GM12878 (cell line): ENCODE results near the gene DRAXIN. TPM values are rescaled to one million over a fixed set of nuclear protein-coding genes. Genes with fewer than 3 reads are reported as not detected.

Experiments used
- ATAC-seq: fragments of 200-7000 bp; cut with Tn5 transposase; 3 replicates; pipeline ENCODE4 v1.9.1; 2020; ENCODE audit warnings: mild to moderate bottlenecking, moderate library complexity
- BruUV-seq: library from RNA; stranded (reverse); fragments of 400-500 nt; replicated peaks from 2 replicates; lab custom pipeline; 2021; lab: Mats Ljungman, UMichigan
- CTCF ChIA-PET: fragments of 300-600 bp; sonication (Branson Sonifier 250); formaldehyde crosslinking; extraction: SDS; loops from one replicate; lab custom pipeline; 2021; ENCODE audit warnings: inconsistent platforms; lab: Yijun Ruan, JAX
- POLR2A ChIA-PET: fragments of 350-600 bp; formaldehyde crosslinking; extraction: SDS; loops from one replicate; lab custom pipeline; 2021; ENCODE audit warnings: inconsistent platforms; lab: Charles Lee
- RAD21 ChIA-PET: fragments of 300-600 bp; sonication (Branson Sonifier 250); formaldehyde crosslinking; loops from one replicate; lab custom pipeline; 2023; ENCODE audit warnings: antibody characterized with exemption; ENCODE audit not compliant: unreplicated experiment; lab: Charles Lee
- SMC1A ChIA-PET: fragments of 300-600 bp; sonication (Branson Sonifier 250); formaldehyde crosslinking; loops from one replicate; lab custom pipeline; 2023; ENCODE audit not compliant: unreplicated experiment, uncharacterized antibody; lab: Charles Lee
- DNase-seq: peaks from one replicate; pipeline ENCODE4 v3.0.0-alpha.2; 2011; ENCODE audit warnings: low read depth, low spot score
- FAIRE-seq: peaks from 3 replicates; lab custom pipeline; 2011; peaks lifted over from hg19 to GRCh38; lab: Jason Lieb, UNC
- H2AFZ ChIP-seq: 2 replicates; pipeline ENCODE4 v1.6.0; 2011; ENCODE audit warnings: low read depth, low read length, control low read depth; ENCODE audit not compliant: control insufficient read depth
- H3K27ac ChIP-seq: 2 replicates; pipeline ENCODE4 v1.5.1; 2011; ENCODE audit warnings: control low read depth; ENCODE audit not compliant: control insufficient read depth, insufficient read depth
- H3K27me3 ChIP-seq, 2 experiments: replicated peaks in 1 of 2; 2 replicates each; pipeline versions ENCODE4 v1.6.0 to v1.6.1; 2011; ENCODE audit warnings: low read length in 1 of 2; ENCODE audit not compliant: control insufficient read depth in 2 of 2, insufficient read depth in 2 of 2
- H3K36me3 ChIP-seq, 2 experiments: 2 replicates each; pipeline ENCODE4 v1.5.1; 2011; ENCODE audit warnings: low read length in 1 of 2; ENCODE audit not compliant: control insufficient read depth in 2 of 2, insufficient read depth in 2 of 2
- H3K4me1 ChIP-seq: 2 replicates; pipeline ENCODE4 v1.6.1; 2011; ENCODE audit warnings: mild to moderate bottlenecking, low read length, moderate library complexity, mixed read lengths; ENCODE audit not compliant: control insufficient read depth, insufficient read depth
- H3K4me2 ChIP-seq: 2 replicates; pipeline ENCODE4 v1.6.0; 2011; ENCODE audit warnings: control low read depth; ENCODE audit not compliant: control insufficient read depth, insufficient read depth
- H3K4me3 ChIP-seq: fragments of 200-600 bp; sonication (generic); 2 replicates; pipeline ENCODE4 v1.5.1; 2016
- H3K79me2 ChIP-seq: 2 replicates; pipeline ENCODE4 v1.6.0; 2011; ENCODE audit warnings: low read length; ENCODE audit not compliant: control insufficient read depth, insufficient read depth
- H3K9ac ChIP-seq: 2 replicates; pipeline ENCODE4 v1.8.0; 2011; ENCODE audit warnings: low read length, control low read depth, mixed read lengths; ENCODE audit not compliant: control insufficient read depth, insufficient read depth
- H3K9me3 ChIP-seq: replicated peaks from 3 replicates; pipeline ENCODE4 v1.5.1; 2011; ENCODE audit warnings: mild to moderate bottlenecking, low read length; ENCODE audit not compliant: control insufficient read depth, insufficient read depth
- H4K20me1 ChIP-seq: 2 replicates; pipeline ENCODE4 v1.6.0; 2011; ENCODE audit not compliant: control insufficient read depth, insufficient read depth
- EZH2 ChIP-seq: IDR thresholded peaks from 2 replicates; pipeline ENCODE4 v1.6.1; 2012; ENCODE audit warnings: low read depth, mild to moderate bottlenecking, control low read depth, inconsistent platforms, low read length, borderline replicate concordance; ENCODE audit not compliant: control insufficient read depth
- JUND ChIP-seq: IDR thresholded peaks from 2 replicates; pipeline ENCODE4 v1.6.1; 2012; ENCODE audit warnings: low read depth, mild to moderate bottlenecking, low read length, improper control_type of control experiment, moderate library complexity
- MXI1 ChIP-seq: fragments of 150-350 bp; IDR thresholded peaks from 2 replicates; pipeline ENCODE4 v1.6.1; 2011; ENCODE audit warnings: low read depth, mild to moderate bottlenecking, inconsistent platforms, low read length, improper control_type of control experiment
- NR2F1 ChIP-seq: fragments of 450-650 bp; conservative IDR thresholded peaks from 2 replicates; pipeline ENCODE4 v1.6.1; 2017; ENCODE audit warnings: mild to moderate bottlenecking
- RELB ChIP-seq: fragments of 450-650 bp; IDR thresholded peaks from 2 replicates; pipeline ENCODE4 v1.6.1; 2017; ENCODE audit warnings: low read depth, mild to moderate bottlenecking, moderate library complexity
- SKIL ChIP-seq: fragments of 450-650 bp; IDR thresholded peaks from 2 replicates; pipeline ENCODE4 v1.6.1; 2017; ENCODE audit warnings: mild to moderate bottlenecking, low read depth, inconsistent platforms; ENCODE audit not compliant: poor library complexity, severe bottlenecking
- SREBF2 ChIP-seq: IDR thresholded peaks from 2 replicates; pipeline ENCODE4 v1.6.1; 2012; ENCODE audit warnings: mild to moderate bottlenecking, low read length
- whole genome bisulfite sequencing: methylation state at CpG from one replicate; pipeline ENCODE4 v1.1.6; 2016; ENCODE audit warnings: low lambda C conversion rate; ENCODE audit not compliant: insufficient replicate concordance, insufficient coverage; ENCODE audit errors: missing lambda C conversion rate; 5-methylcytosine and 5-hydroxymethylcytosine counted together
- in situ Hi-C: fragments of 300-500 bp; cut with MboI; formaldehyde crosslinking; loops from 9 replicates; pipeline ENCODE4 v1.14.3; 2018; ENCODE audit warnings: mixed read lengths
- intact Hi-C: fragments of 100-400 bp; cut with micrococcal nuclease; formaldehyde crosslinking; loops from one replicate; pipeline ENCODE4 v1.14.2; 2022; ENCODE audit not compliant: unreplicated experiment
- polyA plus RNA-seq, 11 experiments: library from polyadenylated mRNA; depleted of rRNA in 4 of 11; unstranded in 6 of 11; stranded (reverse) in 5 of 11; fragments of >200 nt; fragmentation: Nextera tagmentation in 4 of 11; fragmentation: Illumina TruSeq in 1 of 11; extraction: Ambion mirVana in 4 of 11; extraction: Trizol in 1 of 11; gene quantifications; 1 replicate in 1 of 11; 2 replicates in 10 of 11; pipeline versions ENCODE4 v1.2.1 to v1.2.3, GENCODE V29; 2011 to 2016; ENCODE audit warnings: inconsistent platforms in 2 of 11, missing spikeins in 2 of 11, low read depth in 1 of 11
- total RNA-seq, 4 experiments: library from RNA; depleted of rRNA in 3 of 4; stranded (reverse); fragments of >200 nt in 3 of 4; fragmentation: Illumina TruSeq in 1 of 4; extraction: Trizol in 1 of 4; gene quantifications; 2 replicates each; pipeline versions ENCODE4 v1.2.1 to v1.2.3, GENCODE V29; 2013 to 2021

The DRAXIN gene
- total and polyA plus RNA-seq, 10 of the 15 experiments (the other 5 are each of a cell fraction or from before 2014, with no cell fraction given) = 0.01 to 0.05 (median 0.03) TPM; not detected in 3

GRCh38 chr1:11746795-11747487 is 55.4 kb downstream of the DRAXIN start:
- Histone ChIP-seq H3K27me3 (no peaks in the 10 kb centered on the region), H3K4me3 (no peak overlapping the region), H3K4me1 (0 out of 2 replicates have a peak, but pooled peaks cover 4% of the 10 kb centered on the region), H3K9me3 (no peaks in the 10 kb centered on the region), H3K27ac (no peak overlapping the region), H4K20me1 (no peaks in the 10 kb centered on the region), H3K36me3 (no peaks in the 10 kb centered on the region), H3K9ac (no peak overlapping the region), H3K79me2 (no peaks in the 10 kb centered on the region), H2AFZ (no peak overlapping the region), H3K4me2 (no peak overlapping the region)
- FAIRE-seq (no peak), ATAC-seq (no peak), DNase-seq (no peak)
- intact Hi-C loops = no loop called here
- ChIA-PET RAD21 (no interaction called here), SMC1A (no interaction called here), CTCF (no interaction called here), POLR2A (no interaction called here)
- 87% methylated on average over 20 of the region's 20 CpGs for WGBS
- BruUV-seq = no TSS peak
- no peak for TF ChIP-seq RELB
- TF ChIP-seq SREBF2 = no peak
- TF ChIP-seq NR2F1 = no peak
- TF ChIP-seq SKIL = no peak
- TF ChIP-seq EZH2 = no peak
- TF ChIP-seq JUND = no peak
- TF ChIP-seq MXI1 = no peak
- in situ Hi-C loops = no loop called here
